IPS-20b (cell line): ENCODE measurements around the gene ATP5PO.
A peak's percentile ranks its signal among the peaks of the same experiment; 100 is the strongest.
"Not testable (repeated sequence)": the region's sequence is repeated elsewhere in the genome, so short reads cannot be mapped to it uniquely, and the experiment has no call there.

Source experiments
- H3K27ac ChIP-seq: one replicate; pipeline ENCODE4 v1.5.1; 2013; ENCODE audit warnings: low read length
- H3K27me3 ChIP-seq: 2 replicates; pipeline ENCODE4 v1.6.1; 2013; ENCODE audit warnings: mild to moderate bottlenecking, low read length, inconsistent platforms; ENCODE audit not compliant: insufficient read depth
- H3K36me3 ChIP-seq: 2 replicates; pipeline ENCODE4 v1.6.1; 2013; ENCODE audit warnings: low read depth, mild to moderate bottlenecking, inconsistent platforms, low read length, moderate library complexity; ENCODE audit not compliant: insufficient read depth
- H3K4me1 ChIP-seq: 2 replicates; pipeline ENCODE4 v1.6.1; 2013; ENCODE audit warnings: mild to moderate bottlenecking, control low read depth, inconsistent platforms, low read length, moderate library complexity; ENCODE audit not compliant: insufficient read depth
- H3K4me3 ChIP-seq: 2 replicates; pipeline ENCODE4 v1.5.1; 2013; ENCODE audit warnings: mild to moderate bottlenecking, low read length, inconsistent platforms
- H3K9ac ChIP-seq: 2 replicates; pipeline ENCODE4 v1.6.1; 2013; ENCODE audit warnings: low read depth, mild to moderate bottlenecking, inconsistent platforms, low read length, moderate library complexity
- H3K9me3 ChIP-seq: 2 replicates; pipeline ENCODE4 v1.6.1; 2013; ENCODE audit warnings: mild to moderate bottlenecking, low read depth, low read length, inconsistent platforms; ENCODE audit not compliant: insufficient read depth

Gene ATP5PO

GRCh38 chr21:33937931-33938339 is 22.3 kb upstream of the ATP5PO start:
- no peak overlapping the region for H3K9ac ChIP-seq
- H3K27me3 ChIP-seq: no peaks in the 10 kb centered on the region
- no peaks in the 10 kb centered on the region for H3K9me3 ChIP-seq
- no peaks in the 10 kb centered on the region for H3K36me3 ChIP-seq
- H3K4me3 ChIP-seq: no peak overlapping the region
- no peak overlapping the region for H3K27ac ChIP-seq
- no peaks in the 10 kb centered on the region; the same call in 1 of the 2 replicates for H3K4me1 ChIP-seq

GRCh38 chr21:33937146-33937545 is 21.5 kb upstream of the ATP5PO start:
- H3K27me3 ChIP-seq: no peaks in the 10 kb centered on the region
- H3K27ac ChIP-seq: no peak overlapping the region
- H3K4me3 ChIP-seq: no peak overlapping the region
- H3K4me1 ChIP-seq: no peaks in the 10 kb centered on the region; the same call in 1 of the 2 replicates
- H3K9ac ChIP-seq: no peak overlapping the region
- H3K36me3 ChIP-seq: no peaks in the 10 kb centered on the region
- H3K9me3 ChIP-seq: no peaks in the 10 kb centered on the region

- no peak overlapping the region for H3K27ac ChIP-seq
- H3K4me3 ChIP-seq: no peak overlapping the region
- H3K9ac ChIP-seq: no peak overlapping the region
- no peaks in the 10 kb centered on the region for H3K4me1 ChIP-seq
- H3K36me3 ChIP-seq: no peaks in the 10 kb centered on the region
- H3K27me3 ChIP-seq: no peaks in the 10 kb centered on the region
- no peaks in the 10 kb centered on the region for H3K9me3 ChIP-seq
Measured at GRCh38 chr21:33936301-33937038, 20.9 kb upstream of the ATP5PO start.

- H3K27me3 ChIP-seq: no peaks in the 10 kb centered on the region
- H3K9me3 ChIP-seq: no peaks in the 10 kb centered on the region
- no peaks in the 10 kb centered on the region for H3K4me1 ChIP-seq
- 0 out of 2 replicates have a peak overlapping the region, but pooled peaks have one; percentile 65 for H3K4me3 ChIP-seq
- no peaks in the 10 kb centered on the region for H3K36me3 ChIP-seq
- no peak overlapping the region for H3K9ac ChIP-seq
- no peak overlapping the region for H3K27ac ChIP-seq
Measured at GRCh38 chr21:33932731-33933130, 17.1 kb upstream of the ATP5PO start.

- H3K27ac ChIP-seq: no peak overlapping the region
- H3K4me3 ChIP-seq: peak overlapping the region; percentile 65
Measured at GRCh38 chr21:33931799-33932390, 16.3 kb upstream of the ATP5PO start.

GRCh38 chr21:33931052-33931798 is 15.6 kb upstream of the ATP5PO start:
- H3K27me3 ChIP-seq, H3K36me3 ChIP-seq, H3K9me3 ChIP-seq, H3K4me1 ChIP-seq, H3K27ac ChIP-seq: not testable (repeated sequence)
- Histone ChIP-seq H3K9ac (peak overlapping the region; percentile 76), H3K4me3 (peak overlapping the region; percentile 65)

More at GRCh38 chr21:33931799-33932390, 16.3 kb upstream of the ATP5PO start:
- no peaks in the 10 kb centered on the region for H3K9me3 ChIP-seq
- peak overlapping the region; percentile 76 for H3K9ac ChIP-seq
- no peaks in the 10 kb centered on the region for H3K4me1 ChIP-seq
- no peaks in the 10 kb centered on the region for H3K27me3 ChIP-seq
- H3K36me3 ChIP-seq: no peaks in the 10 kb centered on the region

GRCh38 chr21:33926248-33926647 is 10.6 kb upstream of the ATP5PO start:
- H3K27ac ChIP-seq, H3K36me3 ChIP-seq, H3K9me3 ChIP-seq, H3K4me1 ChIP-seq, H3K4me3 ChIP-seq, H3K27me3 ChIP-seq, H3K9ac ChIP-seq: not testable (repeated sequence)

- Histone ChIP-seq H3K36me3 (no peaks in the 10 kb centered on the region), H3K4me3 (no peak overlapping the region), H3K4me1 (no peaks in the 10 kb centered on the region), H3K27ac (no peak overlapping the region), H3K27me3 (peaks cover 7% of the 10 kb centered on the region; the same call in 1 of the 2 replicates), H3K9ac (no peak overlapping the region), H3K9me3 (no peaks in the 10 kb centered on the region)
Measured at GRCh38 chr21:33924766-33925100, 9.1 kb upstream of the ATP5PO start.

GRCh38 chr21:33924079-33924765 is 8.6 kb upstream of the ATP5PO start:
- H3K36me3 ChIP-seq: no peaks in the 10 kb centered on the region
- no peak overlapping the region for H3K27ac ChIP-seq
- no peak overlapping the region for H3K9ac ChIP-seq
- peaks cover 7% of the 10 kb centered on the region; the same call in 1 of the 2 replicates for H3K27me3 ChIP-seq
- no peaks in the 10 kb centered on the region for H3K4me1 ChIP-seq
- no peak overlapping the region for H3K4me3 ChIP-seq
- H3K9me3 ChIP-seq: no peaks in the 10 kb centered on the region

- Histone ChIP-seq H3K27ac (no peak overlapping the region), H3K9ac (no peak overlapping the region), H3K4me1 (peaks cover 8% of the 10 kb centered on the region), H3K27me3 (no peaks in the 10 kb centered on the region), H3K9me3 (no peaks in the 10 kb centered on the region), H3K36me3 (peaks cover 16% of the 10 kb centered on the region), H3K4me3 (no peak overlapping the region)
Measured at GRCh38 chr21:33917421-33917820, 1.8 kb upstream of the ATP5PO start.

GRCh38 chr21:33916200-33916567 is 580 bp upstream of the ATP5PO start:
- no peaks in the 10 kb centered on the region for H3K9me3 ChIP-seq
- H3K9ac ChIP-seq: peak overlapping the region; percentile 86; the same call in 1 of the 2 replicates
- peaks cover 29% of the 10 kb centered on the region for H3K36me3 ChIP-seq
- H3K27me3 ChIP-seq: no peaks in the 10 kb centered on the region
- H3K4me3 ChIP-seq: peak overlapping the region; percentile 85
- H3K4me1 ChIP-seq: peaks cover 8% of the 10 kb centered on the region
- peak overlapping the region; percentile 29 for H3K27ac ChIP-seq
